Hypothalamus (tissue), 51 donors: ENCODE data around the gene ICAM3.
"Not testable (repeated sequence)": the region's sequence is repeated elsewhere in the genome, so short reads cannot be mapped to it uniquely, and the experiment has no call there.

Source experiments
- DNase-seq, 51 donors: peaks; one replicate each; lab custom pipeline; 2025; lab: John Stamatoyannopoulos, UW

ICAM3 gene, protein sequence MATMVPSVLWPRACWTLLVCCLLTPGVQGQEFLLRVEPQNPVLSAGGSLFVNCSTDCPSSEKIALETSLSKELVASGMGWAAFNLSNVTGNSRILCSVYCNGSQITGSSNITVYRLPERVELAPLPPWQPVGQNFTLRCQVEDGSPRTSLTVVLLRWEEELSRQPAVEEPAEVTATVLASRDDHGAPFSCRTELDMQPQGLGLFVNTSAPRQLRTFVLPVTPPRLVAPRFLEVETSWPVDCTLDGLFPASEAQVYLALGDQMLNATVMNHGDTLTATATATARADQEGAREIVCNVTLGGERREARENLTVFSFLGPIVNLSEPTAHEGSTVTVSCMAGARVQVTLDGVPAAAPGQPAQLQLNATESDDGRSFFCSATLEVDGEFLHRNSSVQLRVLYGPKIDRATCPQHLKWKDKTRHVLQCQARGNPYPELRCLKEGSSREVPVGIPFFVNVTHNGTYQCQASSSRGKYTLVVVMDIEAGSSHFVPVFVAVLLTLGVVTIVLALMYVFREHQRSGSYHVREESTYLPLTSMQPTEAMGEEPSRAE

GRCh38 chr19:10339380-10339960, at the start of gene ICAM3:
Gene ICAM3, minus strand, starts transcription at chr19:10339624. Its CDS starts 10 bp downstream, at chr19:10339614.
- no peak for DNase-seq

GRCh38 chr19:10388957-10389356, 49.5 kb upstream of the ICAM3 start:
- DNase-seq = peak in 48 of 51 donors; percentile 14 to 97 (median 64)

DNA sequence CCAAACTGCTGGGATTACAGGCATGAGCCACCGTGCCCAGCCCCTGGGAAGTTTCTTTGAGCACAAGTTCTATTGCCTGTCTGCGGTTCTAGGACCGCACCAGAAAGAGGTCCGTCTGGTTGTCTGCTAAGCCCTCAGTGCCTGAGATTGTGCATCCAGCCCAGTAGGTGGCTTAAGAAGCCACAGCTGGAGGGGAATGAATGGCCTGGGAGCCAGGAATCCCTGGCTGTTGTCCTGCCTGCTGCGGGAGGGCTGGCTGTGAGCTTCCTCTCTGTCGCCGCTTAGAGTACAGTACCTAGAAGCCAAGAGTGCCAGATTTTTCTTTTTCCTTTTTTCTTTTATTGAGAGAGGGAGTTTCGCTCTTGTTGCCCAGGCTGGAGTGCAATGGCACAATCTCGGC, 45.2 kb upstream of the ICAM3 start:
- DNase-seq = no peak

DNA sequence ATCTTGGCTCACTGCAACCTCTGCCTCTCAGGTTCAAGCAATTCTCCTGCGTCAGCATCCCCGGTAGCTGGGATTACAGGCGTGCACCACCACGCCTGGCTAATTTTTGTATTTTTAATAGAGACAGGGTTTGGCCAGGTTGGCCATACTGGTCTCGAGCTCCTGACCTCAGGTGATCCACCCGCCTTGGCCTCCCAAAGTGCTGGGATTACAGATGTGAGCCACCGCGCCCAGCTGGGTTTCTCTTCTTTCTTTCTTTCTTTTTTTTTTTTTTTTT, 43.7 kb upstream of the ICAM3 start:
- DNase-seq = not testable (repeated sequence)

DNA sequence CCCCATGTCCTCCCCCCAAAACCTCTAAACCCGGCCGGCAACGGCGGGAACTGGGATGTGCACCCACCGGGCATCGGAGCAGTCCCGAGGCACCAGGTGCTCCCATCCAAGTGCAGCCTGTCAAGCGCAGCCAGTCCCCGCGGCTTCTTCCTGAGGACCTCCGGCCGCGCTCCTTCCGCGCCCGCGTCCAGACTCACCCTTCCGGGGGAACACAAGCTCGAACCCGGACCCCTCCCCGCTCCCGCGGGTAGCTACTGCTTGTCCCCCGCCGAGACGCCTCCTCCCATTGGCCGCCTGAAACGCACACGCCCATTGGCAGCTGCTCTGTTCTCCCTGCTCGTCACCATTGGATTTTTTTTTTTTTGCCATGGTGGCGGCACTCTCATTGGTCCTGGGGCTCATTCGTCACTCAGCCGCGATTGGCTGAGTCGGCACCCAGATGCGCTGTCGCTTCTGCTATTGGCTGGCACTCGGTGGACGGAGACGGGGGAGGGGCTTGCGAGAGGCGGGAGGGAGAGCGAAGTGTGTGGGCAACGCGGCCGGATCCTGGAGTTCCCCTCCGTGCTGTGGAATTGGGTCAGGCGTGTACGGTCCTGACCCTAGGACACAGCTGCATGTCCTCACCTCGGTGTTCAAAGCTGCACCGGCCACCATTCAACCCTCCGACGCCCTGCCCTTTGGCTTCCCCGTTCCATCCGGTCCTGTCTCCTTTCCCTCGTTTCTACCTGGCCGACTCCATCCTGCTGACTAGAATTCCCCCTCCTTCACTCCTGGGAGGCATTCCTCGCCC, 41.1 kb upstream of the ICAM3 start, which contains the start of gene TYK2:
Gene TYK2, minus strand, starts transcription at position 260 of the 790 bp plus-strand sequence. CDS start 2,166 bp downstream, outside the sequence.
- peak; percentile 87 to 100 (median 96) for DNase-seq

GRCh38 chr19:10379880-10380312, 40.5 kb upstream of the ICAM3 start:
- no peak for DNase-seq

- no peak for DNase-seq
Measured at GRCh38 chr19:10378124-10378523, 38.7 kb upstream of the ICAM3 start.

- not testable (repeated sequence) for DNase-seq
Measured at GRCh38 chr19:10377140-10377640, 37.8 kb upstream of the ICAM3 start.

DNA sequence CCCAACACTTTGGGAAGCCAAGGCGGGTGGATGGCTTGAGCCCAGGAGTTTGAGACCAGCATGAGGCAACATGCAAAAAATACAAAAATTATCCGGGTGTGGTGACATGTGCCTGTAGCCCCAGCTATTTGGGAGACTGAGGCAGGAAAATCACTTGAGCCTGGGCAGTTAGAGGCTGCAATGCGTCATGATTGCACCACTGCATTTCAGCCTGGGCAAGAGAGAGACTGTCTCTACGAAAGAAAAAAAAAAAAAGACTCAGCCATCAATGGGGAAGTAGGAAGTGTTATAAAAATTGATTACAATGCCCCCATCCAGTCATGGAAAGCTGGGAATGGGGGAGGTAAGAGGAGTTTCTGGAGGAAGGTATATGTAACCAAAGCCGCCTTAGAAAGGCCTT, 35.5 kb upstream of the ICAM3 start:
- DNase-seq = no peak

DNA sequence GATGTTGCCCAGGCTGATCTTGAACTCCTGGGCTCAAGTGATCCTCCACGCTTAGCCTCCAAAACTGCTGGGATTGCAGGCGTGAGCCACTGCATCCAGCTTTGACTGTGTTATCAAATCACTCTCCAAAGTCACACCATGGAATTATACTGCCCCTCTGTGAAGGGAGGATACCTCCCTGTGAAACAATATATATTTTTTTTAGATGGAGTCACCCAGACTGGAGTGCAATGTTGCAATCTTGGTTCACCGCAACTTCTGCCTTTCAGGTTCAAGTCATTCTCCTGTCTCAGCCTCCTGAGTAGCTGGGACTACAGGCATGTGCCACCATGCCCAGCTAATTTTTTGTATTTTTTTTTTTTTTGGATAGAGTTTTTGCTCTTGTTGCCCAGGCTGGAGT, 33.3 kb upstream of the ICAM3 start:
- peak in 1 of 51 donors; percentile 13 for DNase-seq

GRCh38 chr19:10368101-10368803, 28.8 kb upstream of the ICAM3 start:
- no peak for DNase-seq

GRCh38 chr19:10366950-10367512, 27.6 kb upstream of the ICAM3 start:
- DNase-seq = not testable (repeated sequence)

DNA sequence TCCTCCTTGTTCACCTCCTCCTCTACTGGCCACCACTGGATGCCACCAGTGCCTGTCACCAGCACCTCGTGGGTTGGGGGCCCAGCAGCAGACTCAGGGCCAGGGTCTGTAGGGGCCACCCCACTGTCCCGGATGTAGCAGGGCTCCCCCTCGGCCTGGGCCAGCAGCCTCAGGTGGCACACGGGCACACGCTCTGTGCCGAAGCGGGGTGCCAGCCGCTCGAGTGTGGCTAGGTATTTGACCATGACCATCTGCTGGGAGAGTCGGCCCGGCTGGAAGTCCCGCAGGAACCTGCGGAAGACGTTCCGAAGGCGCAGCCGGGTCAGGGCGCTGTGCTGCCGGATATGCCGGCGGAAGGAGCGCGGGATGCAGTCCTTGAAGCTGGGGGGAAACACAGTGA, 26.1 kb upstream of the ICAM3 start:
- no peak for DNase-seq

- DNase-seq = peak in 39 of 51 donors; percentile 0 to 76 (median 34)
Measured at GRCh38 chr19:10364644-10365043, 25.2 kb upstream of the ICAM3 start.

- DNase-seq = peak in 1 of 51 donors; percentile 39
Measured at GRCh38 chr19:10363789-10364281, 24.4 kb upstream of the ICAM3 start.

DNA sequence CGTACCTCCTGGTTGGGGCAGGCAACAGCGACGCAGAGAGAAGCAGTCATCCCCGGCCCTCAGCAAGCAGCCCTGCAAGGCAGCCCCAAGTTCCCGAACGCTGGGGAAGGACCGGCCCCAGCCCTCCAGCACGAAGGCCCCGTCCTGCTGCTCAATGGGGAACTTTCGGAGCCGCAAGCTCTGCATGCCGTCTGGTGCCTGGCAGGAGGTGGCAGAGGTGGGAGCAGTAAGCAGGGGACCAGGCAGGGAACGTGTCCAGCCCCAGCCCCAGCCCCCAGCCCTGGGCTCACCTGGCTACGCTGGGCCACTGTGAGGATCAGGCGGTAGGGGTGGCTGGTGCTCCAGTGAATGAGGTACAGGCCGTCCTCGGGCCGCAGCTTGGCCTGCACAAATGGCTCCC, 22.8 kb upstream of the ICAM3 start:
- no peak for DNase-seq

DNA sequence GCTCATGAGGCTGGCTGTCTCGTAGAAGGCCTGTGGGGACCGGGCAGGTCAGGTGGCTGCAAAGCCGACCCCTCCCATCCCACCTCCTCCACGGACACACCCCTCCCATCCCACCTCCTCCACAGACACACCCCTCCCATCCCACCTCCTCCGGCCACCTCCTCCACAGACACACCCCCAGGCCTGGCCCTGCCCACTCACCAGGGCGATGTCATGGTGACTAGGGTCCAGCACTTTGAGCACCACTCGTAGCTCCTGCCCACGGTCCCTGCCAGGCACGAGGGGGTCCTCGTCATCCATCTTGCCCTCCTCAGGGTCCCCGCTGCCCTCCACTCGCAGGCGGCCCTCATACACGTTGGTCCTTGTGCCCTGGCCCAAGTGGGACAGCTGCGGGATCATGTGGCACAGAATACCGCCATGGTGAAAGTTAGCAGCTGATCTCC, 22.2 kb upstream of the ICAM3 start:
- no peak for DNase-seq

GRCh38 chr19:10356431-10356830, 17.0 kb upstream of the ICAM3 start:
- no peak for DNase-seq

GRCh38 chr19:10353793-10354391, 14.5 kb upstream of the ICAM3 start:
- DNase-seq = no peak
